Measurements from ENCODE around the gene KCNK16. TPM values are rescaled to one million over a fixed set of nuclear protein-coding genes. Genes with fewer than 3 reads are reported as not detected.
A peak's percentile ranks its signal among the peaks of the same experiment; 100 is the strongest.

Gene KCNK16
- total RNA-seq, 4 donors from 2014 or later, result 0.88 TPM; not detected in 3

GRCh38 chr6:39365281-39366074, 43.0 kb upstream of the KCNK16 start:
- no peak overlapping the region for H3K4me3 ChIP-seq (replicated peaks in 1 of 3)
- WGBS, 2 donors, result 91 to 95% methylated on average over 10 to 13 of the region's 13 CpGs
- no peaks in the 10 kb centered on the region for H3K27me3 ChIP-seq
- TF ChIP-seq, protein P1, sequence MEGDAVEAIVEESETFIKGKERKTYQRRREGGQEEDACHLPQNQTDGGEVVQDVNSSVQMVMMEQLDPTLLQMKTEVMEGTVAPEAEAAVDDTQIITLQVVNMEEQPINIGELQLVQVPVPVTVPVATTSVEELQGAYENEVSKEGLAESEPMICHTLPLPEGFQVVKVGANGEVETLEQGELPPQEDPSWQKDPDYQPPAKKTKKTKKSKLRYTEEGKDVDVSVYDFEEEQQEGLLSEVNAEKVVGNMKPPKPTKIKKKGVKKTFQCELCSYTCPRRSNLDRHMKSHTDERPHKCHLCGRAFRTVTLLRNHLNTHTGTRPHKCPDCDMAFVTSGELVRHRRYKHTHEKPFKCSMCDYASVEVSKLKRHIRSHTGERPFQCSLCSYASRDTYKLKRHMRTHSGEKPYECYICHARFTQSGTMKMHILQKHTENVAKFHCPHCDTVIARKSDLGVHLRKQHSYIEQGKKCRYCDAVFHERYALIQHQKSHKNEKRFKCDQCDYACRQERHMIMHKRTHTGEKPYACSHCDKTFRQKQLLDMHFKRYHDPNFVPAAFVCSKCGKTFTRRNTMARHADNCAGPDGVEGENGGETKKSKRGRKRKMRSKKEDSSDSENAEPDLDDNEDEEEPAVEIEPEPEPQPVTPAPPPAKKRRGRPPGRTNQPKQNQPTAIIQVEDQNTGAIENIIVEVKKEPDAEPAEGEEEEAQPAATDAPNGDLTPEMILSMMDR (IDR thresholded peaks at IDR 0.05), result no peak
- TF ChIP-seq POLR2A (IDR thresholded peaks at IDR 0.05), result no peak
- H3K4me1 ChIP-seq, result peaks cover 19 to 34% of the 10 kb centered on the region in 2 donors
- intact Hi-C loops (cut with DNase I), result loop anchor here (10.0 kb wide), 1 partner anchor 429 kb away; the partner anchor contains the start of gene DAAM2
- no peaks in the 10 kb centered on the region for H3K36me3 ChIP-seq
- DNase-seq, result no peak
- H3K27ac ChIP-seq, result no peak overlapping the region
- no peaks in the 10 kb centered on the region for H3K9me3 ChIP-seq

- no peak for TF ChIP-seq POLR2A (IDR thresholded peaks at IDR 0.05)
- TF ChIP-seq, protein P1 (IDR thresholded peaks at IDR 0.05), result no peak
- Histone ChIP-seq H3K27ac (no peak overlapping the region), H3K4me3 (replicated peaks in 1 of 3) (no peak overlapping the region), H3K36me3 (no peaks in the 10 kb centered on the region), H3K9me3 (no peaks in the 10 kb centered on the region), H3K27me3 (no peaks in the 10 kb centered on the region), H3K4me1 (peaks cover 13 to 21% of the 10 kb centered on the region in 2 donors)
- WGBS, 2 donors, result 95 to 96% methylated on average over 8 of the region's 8 CpGs
- intact Hi-C loops (cut with DNase I), result loop anchor here (10.0 kb wide), 1 partner anchor 432 kb away; the partner anchor contains the start of gene DAAM2
- no peak for DNase-seq
Observed at GRCh38 chr6:39363280-39363679, 40.8 kb upstream of the KCNK16 start.

DNA sequence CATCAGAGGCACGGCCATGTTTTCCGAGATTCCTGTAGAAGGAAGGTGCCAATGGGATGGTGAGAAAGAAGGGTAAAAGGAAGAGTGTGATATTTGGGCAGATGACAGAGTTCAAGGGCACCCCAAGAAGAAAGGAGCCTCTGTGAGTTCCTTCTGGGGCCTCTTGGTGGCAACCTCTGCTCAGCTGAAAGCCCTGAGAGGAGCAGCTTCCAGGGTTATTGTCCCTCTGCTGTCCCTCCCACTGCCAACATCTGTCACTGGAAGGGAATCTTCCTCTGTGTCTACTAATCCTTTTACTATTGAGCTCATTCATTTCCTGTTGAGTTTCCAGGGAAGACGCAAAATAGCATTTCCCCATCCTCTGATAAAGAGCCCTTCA, 40.0 kb upstream of the KCNK16 start:
- no peak for TF ChIP-seq POLR2A (IDR thresholded peaks at IDR 0.05)
- TF ChIP-seq, protein P1 (IDR thresholded peaks at IDR 0.05), result no peak
- H3K4me3 ChIP-seq (replicated peaks in 1 of 3), result no peak overlapping the region
- WGBS, 2 donors, result 41 to 49% methylated on average over 3 of the region's 3 CpGs
- no peaks in the 10 kb centered on the region for H3K27me3 ChIP-seq
- no peak overlapping the region for H3K27ac ChIP-seq
- peaks cover 5 to 19% of the 10 kb centered on the region in 2 donors for H3K4me1 ChIP-seq
- H3K36me3 ChIP-seq, result no peaks in the 10 kb centered on the region
- no peaks in the 10 kb centered on the region for H3K9me3 ChIP-seq
- intact Hi-C loops (cut with DNase I), result loop anchor here (10.0 kb wide), 1 partner anchor 432 kb away; the partner anchor contains the start of gene DAAM2
- no peak for DNase-seq

- intact Hi-C loops (cut with DNase I), result loop anchor here (10.0 kb wide), 1 partner anchor 433 kb away; the partner anchor contains the start of gene DAAM2
- H3K36me3 ChIP-seq, result no peaks in the 10 kb centered on the region
- H3K27ac ChIP-seq, result no peak overlapping the region
- H3K9me3 ChIP-seq, result no peaks in the 10 kb centered on the region
- no peak overlapping the region for H3K4me3 ChIP-seq (replicated peaks in 1 of 3)
- peak; percentile 69 to 70 for DNase-seq
- WGBS, 2 donors, result 33 to 34% methylated on average over 21 of the region's 21 CpGs
- H3K4me1 ChIP-seq, result peaks cover 0 to 13% of the 10 kb centered on the region in 2 donors
- TF ChIP-seq, protein P1 (IDR thresholded peaks at IDR 0.05), result peak; percentile 44 to 90 (median 75)
- no peak for TF ChIP-seq POLR2A (IDR thresholded peaks at IDR 0.05)
- no peaks in the 10 kb centered on the region for H3K27me3 ChIP-seq
Observed at GRCh38 chr6:39361657-39362486, 39.4 kb upstream of the KCNK16 start.
